Activated effector memory CD4-positive, alpha-beta T cell treated with anti-CD3 and anti-CD28 coated beads, Interleukin-2, amount 50 U/mL, for 16 hours (primary cell): Measurements from ENCODE around the gene INTS4.
"Not testable (repeated sequence)": the region's sequence is repeated elsewhere in the genome, so short reads cannot be mapped to it uniquely, and the experiment has no call there.

ENCODE experiments used
- DNase-seq: peaks from one replicate; pipeline ENCODE4 v3.0.0-alpha.2; 2020

The INTS4 gene

GRCh38 chr11:77874206-77874605, 120.3 kb downstream of the INTS4 start:
- no peak for DNase-seq

- DNase-seq = no peak
Measured at GRCh38 chr11:77873345-77873744, 121.1 kb downstream of the INTS4 start.

GRCh38 chr11:77871855-77872254, 122.6 kb downstream of the INTS4 start:
- no peak for DNase-seq

DNA sequence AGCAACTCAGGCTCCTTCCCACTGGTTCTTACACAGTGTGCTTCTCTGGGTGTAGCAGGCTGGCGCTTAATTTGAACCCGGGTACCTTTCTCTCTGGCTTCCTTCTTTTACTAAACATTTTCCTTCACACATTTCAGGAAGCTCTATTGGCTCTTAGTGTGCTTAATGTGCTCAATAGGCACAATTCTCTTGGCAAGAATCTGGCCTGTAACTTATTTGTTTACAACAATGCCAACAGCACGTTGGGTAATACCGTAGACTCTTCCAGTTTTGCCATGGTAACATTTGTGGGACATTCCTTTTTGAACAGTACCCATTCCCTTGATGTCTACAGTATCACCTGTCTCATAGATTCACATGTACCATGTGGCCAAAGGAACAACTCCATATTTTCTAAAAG, 125.7 kb downstream of the INTS4 start:
- no peak for DNase-seq

DNA sequence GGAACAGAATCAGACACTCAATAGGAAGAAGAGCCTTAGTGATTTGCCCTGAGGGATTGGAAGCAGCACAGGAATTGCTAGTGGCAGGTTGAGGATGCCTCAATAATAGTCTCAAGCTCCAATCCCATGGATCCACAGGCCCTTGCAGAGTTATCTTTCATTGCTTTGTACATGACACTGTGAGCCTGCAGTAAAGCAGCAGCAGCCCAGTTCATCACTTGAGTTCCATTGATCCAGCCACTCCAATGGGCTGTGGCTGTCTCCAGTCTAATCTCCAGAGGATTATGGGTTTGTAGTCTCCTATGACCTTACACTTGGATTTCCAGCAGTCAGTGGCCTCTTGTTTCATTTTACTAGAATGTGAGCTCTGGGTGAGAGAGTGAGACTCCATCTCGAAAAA, 128.1 kb downstream of the INTS4 start:
- no peak for DNase-seq

DNA sequence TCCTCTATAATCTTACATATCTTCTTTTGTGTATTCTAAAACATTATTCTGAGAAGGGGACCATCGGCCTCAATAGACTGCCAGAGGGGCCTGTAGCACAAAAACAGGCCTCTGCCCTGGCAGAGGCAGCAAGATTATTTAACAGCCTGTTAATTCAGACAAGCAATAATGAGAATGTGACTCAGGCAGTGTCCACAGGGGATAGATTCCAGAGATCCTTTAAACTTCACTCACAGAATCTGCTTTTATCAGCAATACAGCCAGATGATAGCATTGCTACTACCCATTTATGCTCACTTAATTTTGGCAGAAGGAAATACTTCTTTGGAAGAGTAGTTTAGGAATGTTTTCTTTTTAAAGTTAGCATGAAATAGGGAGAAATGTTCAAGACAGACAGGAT, 128.7 kb downstream of the INTS4 start:
- no peak for DNase-seq

DNA sequence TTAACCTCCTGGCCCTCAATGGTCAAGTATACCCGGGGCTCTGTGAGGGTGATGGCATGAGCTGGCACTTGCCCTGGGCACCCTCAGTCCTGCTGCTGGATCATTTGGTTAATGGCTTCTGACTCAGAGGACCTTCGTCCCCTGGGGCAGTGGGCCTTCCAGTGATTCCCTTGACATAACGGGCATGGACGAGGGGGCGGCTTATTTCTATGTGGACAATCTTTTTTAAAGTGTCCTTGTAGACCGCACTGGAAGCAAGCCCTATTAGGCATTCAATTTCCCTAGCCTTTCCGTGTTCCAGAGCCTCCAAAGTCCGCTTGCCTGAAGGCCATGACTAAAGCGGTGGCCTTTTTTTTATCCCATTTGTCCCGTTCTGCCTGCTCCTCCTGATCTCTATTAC, 133.0 kb downstream of the INTS4 start:
- DNase-seq = not testable (repeated sequence)

GRCh38 chr11:77857906-77858457, 136.5 kb downstream of the INTS4 start:
- not testable (repeated sequence) for DNase-seq

DNA sequence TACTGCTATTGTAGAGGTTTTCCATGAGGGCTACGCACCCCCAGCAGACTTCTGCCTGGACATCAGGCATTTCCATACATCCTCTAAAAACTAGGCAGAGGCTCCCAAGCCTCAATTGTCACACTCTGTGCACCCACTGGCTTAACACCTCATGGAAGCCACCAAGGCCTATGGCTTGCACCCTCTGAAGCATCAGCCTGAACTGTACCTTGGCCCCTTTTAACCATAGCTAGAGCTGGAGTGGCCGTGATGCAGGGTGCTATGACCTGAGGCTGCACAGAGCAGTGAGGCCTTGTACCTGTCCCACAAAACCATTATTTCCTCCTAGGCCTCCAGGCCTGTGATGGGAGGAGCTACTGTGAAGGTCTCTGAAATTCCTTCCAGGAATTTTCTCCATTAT, 139.6 kb downstream of the INTS4 start:
- no peak for DNase-seq

GRCh38 chr11:77851503-77851902, 143.0 kb downstream of the INTS4 start:
- DNase-seq = no peak

DNA sequence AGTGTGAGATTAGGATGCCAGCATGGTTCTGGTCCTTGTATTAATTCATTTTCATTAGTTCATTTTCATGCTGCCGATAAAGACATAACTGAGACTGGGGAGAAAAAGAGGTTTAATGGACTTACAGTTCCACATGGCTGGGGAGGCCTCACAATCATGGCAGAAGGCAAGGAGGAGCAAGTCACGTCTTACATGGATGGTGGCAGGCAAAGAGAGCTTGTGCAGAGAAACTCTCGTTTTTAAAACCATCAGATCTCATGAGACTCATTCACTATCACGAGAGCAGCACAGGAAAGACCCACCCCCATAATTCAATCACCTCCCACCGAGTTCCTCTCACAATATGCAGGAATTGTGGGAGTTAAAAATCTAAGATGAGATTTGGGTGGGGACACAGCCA, 150.8 kb downstream of the INTS4 start:
- DNase-seq = not testable (repeated sequence)

GRCh38 chr11:77842441-77843121, 151.9 kb downstream of the INTS4 start:
- no peak for DNase-seq

- DNase-seq = no peak
Measured at GRCh38 chr11:77833302-77833701, 161.2 kb downstream of the INTS4 start.

- no peak for DNase-seq
Measured at GRCh38 chr11:77828926-77829325, 165.5 kb downstream of the INTS4 start.
